Testis (tissue), 2 donors: Measurements from ENCODE around the gene SPEN.
"Not testable (repeated sequence)": the region's sequence is repeated elsewhere in the genome, so short reads cannot be mapped to it uniquely, and the experiment has no call there.

Experiments used
- POLR2A ChIP-seq: fragments of 450-650 bp; IDR thresholded peaks from one replicate; pipeline ENCODE4 v1.6.1; 2017; ENCODE audit warnings: antibody characterized with exemption, mild to moderate bottlenecking, moderate library complexity
- TF ChIP-seq, protein P1 (sequence below), 3 experiments: fragments of 450-650 bp in 2 of 3; fragments of 200-600 bp in 1 of 3; sonication (generic) in 1 of 3; IDR thresholded peaks; one replicate each; pipeline ENCODE4 v1.5.1; 2016 to 2019; ENCODE audit warnings: antibody characterized with exemption in 3 of 3, mild to moderate bottlenecking in 2 of 3, moderate library complexity in 1 of 3

DNA sequence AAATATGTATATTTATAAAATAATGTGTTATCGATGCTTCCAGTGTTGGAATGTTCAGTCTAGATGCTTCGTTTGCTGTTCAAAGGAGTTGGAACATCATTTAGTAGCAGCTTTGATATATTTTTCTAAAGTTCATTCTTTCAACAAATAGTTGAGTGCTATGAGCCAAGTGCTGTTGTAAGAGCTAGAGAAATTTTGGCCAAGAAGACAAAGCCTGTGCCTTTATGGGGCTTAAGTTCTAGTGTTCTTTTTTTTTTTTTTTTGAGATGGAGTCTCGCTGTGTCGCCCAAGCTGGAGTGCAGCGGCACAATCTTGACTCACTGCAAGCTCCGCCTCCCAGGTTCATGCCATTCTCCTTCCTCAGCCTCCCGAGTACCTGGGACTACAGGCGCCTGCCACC is 78.9 kb downstream of the SPEN start:
- TF ChIP-seq, protein P1, sequence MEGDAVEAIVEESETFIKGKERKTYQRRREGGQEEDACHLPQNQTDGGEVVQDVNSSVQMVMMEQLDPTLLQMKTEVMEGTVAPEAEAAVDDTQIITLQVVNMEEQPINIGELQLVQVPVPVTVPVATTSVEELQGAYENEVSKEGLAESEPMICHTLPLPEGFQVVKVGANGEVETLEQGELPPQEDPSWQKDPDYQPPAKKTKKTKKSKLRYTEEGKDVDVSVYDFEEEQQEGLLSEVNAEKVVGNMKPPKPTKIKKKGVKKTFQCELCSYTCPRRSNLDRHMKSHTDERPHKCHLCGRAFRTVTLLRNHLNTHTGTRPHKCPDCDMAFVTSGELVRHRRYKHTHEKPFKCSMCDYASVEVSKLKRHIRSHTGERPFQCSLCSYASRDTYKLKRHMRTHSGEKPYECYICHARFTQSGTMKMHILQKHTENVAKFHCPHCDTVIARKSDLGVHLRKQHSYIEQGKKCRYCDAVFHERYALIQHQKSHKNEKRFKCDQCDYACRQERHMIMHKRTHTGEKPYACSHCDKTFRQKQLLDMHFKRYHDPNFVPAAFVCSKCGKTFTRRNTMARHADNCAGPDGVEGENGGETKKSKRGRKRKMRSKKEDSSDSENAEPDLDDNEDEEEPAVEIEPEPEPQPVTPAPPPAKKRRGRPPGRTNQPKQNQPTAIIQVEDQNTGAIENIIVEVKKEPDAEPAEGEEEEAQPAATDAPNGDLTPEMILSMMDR (IDR thresholded peaks at IDR 0.05): not testable (repeated sequence)
- not testable (repeated sequence) for TF ChIP-seq POLR2A
